ENCODE results near the gene KAT6B. TPM values are rescaled to one million over a fixed set of nuclear protein-coding genes. Genes with fewer than 3 reads are reported as not detected.

The KAT6B gene
- total and polyA plus RNA-seq, 2 of the 8 experiments (the other 6 are each of a cell fraction or from before 2014, with no cell fraction given), result 7.3 to 30.8 TPM

- no peak for TF ChIP-seq NANOG (IDR thresholded peaks at IDR 0.05; ENCODE audit: insufficient read depth, low read depth, low read length, poor library complexity, severe bottlenecking)
- TF ChIP-seq TBP (IDR thresholded peaks at IDR 0.05; ENCODE audit: low read depth, low read length), result no peak
- no peak for TF ChIP-seq CHD1 (IDR thresholded peaks at IDR 0.05; ENCODE audit: low read depth, low read length)
These were observed 28.9 kb upstream of the KAT6B start (continued) for GRCh38 chr10:74797550-74797949.

All from H1 (cell line).